Nephron (organoid): Measurements from ENCODE around the gene RNPEP.
A peak's percentile ranks its signal among the peaks of the same experiment; 100 is the strongest.

Source experiments
- H3K27ac Mint-ChIP-seq, 3 experiments: 2 replicates each; pipeline ENCODE4 v1.8.0; 2020; ENCODE audit warnings: mixed read lengths in 3 of 3, mild to moderate bottlenecking in 2 of 3, moderate library complexity in 1 of 3
- H3K27me3 Mint-ChIP-seq: 2 replicates; pipeline ENCODE4 v1.8.0; 2021; ENCODE audit warnings: low read depth, mild to moderate bottlenecking, moderate library complexity, mixed read lengths
- H3K36me3 Mint-ChIP-seq: 2 replicates; pipeline ENCODE4 v1.8.0; 2020; ENCODE audit warnings: low read depth, mixed read lengths
- H3K4me1 Mint-ChIP-seq: 2 replicates; pipeline ENCODE4 v1.8.0; 2020; ENCODE audit warnings: mixed read lengths
- H3K4me3 Mint-ChIP-seq, 3 experiments: 2 replicates each; pipeline ENCODE4 v1.8.0; 2020; ENCODE audit warnings: mild to moderate bottlenecking in 3 of 3, mixed read lengths in 3 of 3, moderate library complexity in 2 of 3
- H3K9me3 Mint-ChIP-seq: 2 replicates; pipeline ENCODE4 v1.8.0; 2020; ENCODE audit warnings: mixed read lengths
- TF ChIP-seq, protein P1 (sequence below), 3 experiments: fragments of 200-600 bp; sonication (generic); IDR thresholded peaks; one replicate each; pipeline ENCODE4 v1.5.0; 2021; ENCODE audit warnings: antibody characterized with exemption in 3 of 3; ENCODE audit not compliant: unreplicated experiment in 3 of 3

Gene RNPEP

DNA sequence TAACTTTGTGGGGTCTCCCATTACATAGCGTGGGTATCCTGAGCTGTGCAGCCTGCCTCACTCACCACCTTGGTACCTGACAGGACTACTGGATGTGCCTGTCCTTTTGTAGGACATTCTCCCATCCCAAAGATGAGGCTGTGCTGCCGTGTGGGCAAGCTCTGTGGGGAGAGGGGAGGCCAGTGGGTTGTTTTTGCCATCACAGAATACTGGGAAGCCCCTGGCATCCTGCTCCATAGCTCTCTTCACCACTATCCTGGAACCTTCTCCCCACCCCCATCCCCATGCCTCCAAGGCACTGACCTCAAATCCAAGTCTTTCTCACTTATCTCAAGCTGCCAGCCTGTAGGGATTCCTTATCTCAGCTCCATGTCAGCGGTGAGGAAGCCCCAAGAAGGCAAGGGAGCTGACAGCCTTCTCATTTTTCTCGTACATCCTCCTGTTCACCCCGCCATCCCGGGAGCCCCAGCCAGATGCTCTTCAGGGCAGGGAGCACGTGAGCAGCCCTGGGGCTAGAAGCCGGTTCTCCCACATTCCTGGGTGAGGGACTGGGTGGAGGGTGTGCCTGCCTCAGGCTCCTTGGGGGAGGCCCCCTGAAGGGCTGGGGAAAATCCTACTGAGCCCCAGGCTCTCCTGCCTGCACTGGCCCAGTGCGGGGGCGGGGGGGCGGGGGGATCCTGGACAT, 25.5 kb downstream of the RNPEP start:
- TF ChIP-seq, protein P1, sequence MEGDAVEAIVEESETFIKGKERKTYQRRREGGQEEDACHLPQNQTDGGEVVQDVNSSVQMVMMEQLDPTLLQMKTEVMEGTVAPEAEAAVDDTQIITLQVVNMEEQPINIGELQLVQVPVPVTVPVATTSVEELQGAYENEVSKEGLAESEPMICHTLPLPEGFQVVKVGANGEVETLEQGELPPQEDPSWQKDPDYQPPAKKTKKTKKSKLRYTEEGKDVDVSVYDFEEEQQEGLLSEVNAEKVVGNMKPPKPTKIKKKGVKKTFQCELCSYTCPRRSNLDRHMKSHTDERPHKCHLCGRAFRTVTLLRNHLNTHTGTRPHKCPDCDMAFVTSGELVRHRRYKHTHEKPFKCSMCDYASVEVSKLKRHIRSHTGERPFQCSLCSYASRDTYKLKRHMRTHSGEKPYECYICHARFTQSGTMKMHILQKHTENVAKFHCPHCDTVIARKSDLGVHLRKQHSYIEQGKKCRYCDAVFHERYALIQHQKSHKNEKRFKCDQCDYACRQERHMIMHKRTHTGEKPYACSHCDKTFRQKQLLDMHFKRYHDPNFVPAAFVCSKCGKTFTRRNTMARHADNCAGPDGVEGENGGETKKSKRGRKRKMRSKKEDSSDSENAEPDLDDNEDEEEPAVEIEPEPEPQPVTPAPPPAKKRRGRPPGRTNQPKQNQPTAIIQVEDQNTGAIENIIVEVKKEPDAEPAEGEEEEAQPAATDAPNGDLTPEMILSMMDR (IDR thresholded peaks at IDR 0.05; ENCODE audit: unreplicated experiment in 3 of 3) = no peak
- Mint-ChIP-seq H3K36me3 (peaks cover 38% of the 10 kb centered on the region), H3K9me3 (no peaks in the 10 kb centered on the region), H3K4me3 (peak overlapping the region in 2 of 3 experiments; percentile 26 to 38), H3K27me3 (peaks cover 4% of the 10 kb centered on the region), H3K4me1 (peaks cover 15% of the 10 kb centered on the region), H3K27ac (peak overlapping the region; percentile 71 to 98 (median 73))

DNA sequence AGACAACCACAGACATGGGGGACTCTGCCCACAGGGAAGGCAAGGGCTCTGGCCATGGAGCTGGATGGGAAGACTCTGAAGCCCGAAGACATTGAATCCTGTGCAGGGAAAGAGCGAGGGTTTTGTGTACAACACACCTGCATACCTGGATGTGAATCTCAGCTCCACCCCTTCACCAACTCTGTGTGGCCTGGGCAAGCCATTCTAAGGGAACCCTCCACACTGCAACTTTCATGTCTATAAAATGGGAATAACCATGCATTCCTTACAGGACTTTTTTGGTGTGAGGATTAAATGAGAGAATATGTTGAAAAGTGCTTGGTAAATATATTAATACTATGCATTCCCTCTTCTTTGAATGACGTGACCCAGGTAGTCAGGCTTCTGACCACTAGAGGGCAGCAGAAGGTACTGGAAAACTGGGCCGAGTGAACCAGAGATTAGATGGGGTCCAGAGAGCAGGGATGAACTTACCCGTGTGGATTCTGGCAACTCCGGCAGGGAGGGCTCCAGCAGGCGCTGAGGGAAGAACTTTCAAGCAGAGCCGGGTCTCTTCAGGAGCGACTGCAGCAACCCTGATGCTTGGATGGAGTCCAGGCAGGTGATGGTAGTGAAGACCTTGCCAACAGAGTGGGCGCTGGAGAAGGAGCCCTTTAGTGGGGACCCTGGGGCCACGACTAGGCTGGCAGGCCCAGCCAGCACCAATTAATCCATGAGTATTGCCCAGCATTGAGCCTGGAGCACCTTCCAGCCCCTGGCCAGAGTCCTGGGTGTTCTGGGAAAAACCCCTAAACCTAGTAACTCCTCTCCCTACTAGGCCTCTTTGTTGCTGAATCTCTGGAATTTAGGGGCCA, 27.1 kb downstream of the RNPEP start:
- peak overlapping the region; percentile 87 to 98 (median 89) for H3K27ac Mint-ChIP-seq
- no peaks in the 10 kb centered on the region for H3K9me3 Mint-ChIP-seq

DNA sequence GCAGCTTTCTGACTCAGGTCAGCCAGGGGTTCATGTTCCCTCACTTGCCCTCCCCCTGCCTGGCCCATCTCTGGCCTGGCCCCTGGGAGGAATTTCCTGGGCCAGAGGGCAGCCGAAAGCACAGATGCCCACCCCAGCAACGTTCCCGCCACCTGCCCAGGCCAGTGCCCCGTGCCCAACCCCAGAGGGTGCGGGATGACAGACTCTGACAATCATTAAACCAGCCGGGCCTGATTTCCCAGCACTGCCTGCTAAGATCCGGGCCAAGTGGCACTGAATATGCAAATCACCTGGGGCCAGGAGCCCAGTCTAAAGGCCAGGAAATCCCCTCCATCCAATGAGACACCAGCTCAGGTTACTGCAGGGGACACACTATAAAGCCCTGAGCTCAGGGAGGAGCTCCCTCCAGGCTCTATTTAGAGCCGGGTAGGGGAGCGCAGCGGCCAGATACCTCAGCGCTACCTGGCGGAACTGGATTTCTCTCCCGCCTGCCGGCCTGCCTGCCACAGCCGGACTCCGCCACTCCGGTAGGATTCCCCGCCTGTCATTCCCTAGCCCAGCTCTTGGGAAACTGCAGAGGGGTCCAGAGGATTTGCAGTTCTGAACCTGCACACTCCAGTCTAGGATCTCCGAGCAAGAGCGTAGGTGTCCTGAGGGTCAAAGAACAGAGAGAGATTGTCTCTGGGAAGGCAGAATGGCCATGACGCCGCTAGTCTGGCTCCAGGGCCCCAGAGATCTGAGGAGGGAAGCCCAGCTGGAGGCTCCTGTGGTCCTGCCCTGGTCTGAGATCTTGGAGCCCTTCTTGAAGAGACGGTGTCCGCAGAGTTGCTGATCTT, 27.9 kb downstream of the RNPEP start, which contains the start of gene ELF3:
TSS of gene ELF3 (plus strand) at position 408 of the 836 bp plus-strand sequence. CDS start 550 bp downstream, outside the sequence.
- no peaks in the 10 kb centered on the region for H3K9me3 Mint-ChIP-seq
- peak within 1 kb of the TSS; percentile 85 to 90 (median 87) for H3K4me3 Mint-ChIP-seq
- H3K36me3 Mint-ChIP-seq = peaks cover 15% of the 10 kb centered on the region
- peak within 1 kb of the TSS; percentile 87 to 98 (median 89) for H3K27ac Mint-ChIP-seq
- H3K27me3 Mint-ChIP-seq = peaks cover 4% of the 10 kb centered on the region
- TF ChIP-seq, protein P1 (IDR thresholded peaks at IDR 0.05; ENCODE audit: unreplicated experiment in 3 of 3) = no peak
- peaks cover 15% of the 10 kb centered on the region for H3K4me1 Mint-ChIP-seq

More for the DNA sequence above, 27.1 kb downstream of the RNPEP start:
- Mint-ChIP-seq H3K4me3 (peak overlapping the region in 2 of 3 experiments; percentile 55 to 66), H3K4me1 (peaks cover 15% of the 10 kb centered on the region), H3K27me3 (peaks cover 4% of the 10 kb centered on the region), H3K36me3 (peaks cover 22% of the 10 kb centered on the region)
- TF ChIP-seq, protein P1 (IDR thresholded peaks at IDR 0.05; ENCODE audit: unreplicated experiment in 3 of 3) = peak; percentile 80 to 88 (median 82)

DNA sequence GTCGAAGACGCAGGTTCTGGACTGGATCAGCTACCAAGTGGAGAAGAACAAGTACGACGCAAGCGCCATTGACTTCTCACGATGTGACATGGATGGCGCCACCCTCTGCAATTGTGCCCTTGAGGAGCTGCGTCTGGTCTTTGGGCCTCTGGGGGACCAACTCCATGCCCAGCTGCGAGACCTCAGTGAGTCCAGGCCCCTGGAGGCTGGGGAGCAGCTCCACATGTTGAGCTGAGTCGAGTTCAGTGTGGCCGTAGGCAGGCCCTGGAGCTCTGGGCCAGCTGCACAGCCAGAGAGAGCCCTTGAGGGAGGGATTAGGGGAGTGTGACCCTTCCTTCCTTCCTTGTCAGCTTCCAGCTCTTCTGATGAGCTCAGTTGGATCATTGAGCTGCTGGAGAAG, 29.5 kb downstream of the RNPEP start:
- Mint-ChIP-seq H3K36me3 (peaks cover 5% of the 10 kb centered on the region), H3K4me1 (peaks cover 29% of the 10 kb centered on the region), H3K9me3 (no peaks in the 10 kb centered on the region), H3K4me3 (peak overlapping the region in 2 of 3 experiments; percentile 50 to 59), H3K27me3 (peaks cover 10% of the 10 kb centered on the region), H3K27ac (no peak overlapping the region)
- TF ChIP-seq, protein P1 (IDR thresholded peaks at IDR 0.05; ENCODE audit: unreplicated experiment in 3 of 3) = no peak

DNA sequence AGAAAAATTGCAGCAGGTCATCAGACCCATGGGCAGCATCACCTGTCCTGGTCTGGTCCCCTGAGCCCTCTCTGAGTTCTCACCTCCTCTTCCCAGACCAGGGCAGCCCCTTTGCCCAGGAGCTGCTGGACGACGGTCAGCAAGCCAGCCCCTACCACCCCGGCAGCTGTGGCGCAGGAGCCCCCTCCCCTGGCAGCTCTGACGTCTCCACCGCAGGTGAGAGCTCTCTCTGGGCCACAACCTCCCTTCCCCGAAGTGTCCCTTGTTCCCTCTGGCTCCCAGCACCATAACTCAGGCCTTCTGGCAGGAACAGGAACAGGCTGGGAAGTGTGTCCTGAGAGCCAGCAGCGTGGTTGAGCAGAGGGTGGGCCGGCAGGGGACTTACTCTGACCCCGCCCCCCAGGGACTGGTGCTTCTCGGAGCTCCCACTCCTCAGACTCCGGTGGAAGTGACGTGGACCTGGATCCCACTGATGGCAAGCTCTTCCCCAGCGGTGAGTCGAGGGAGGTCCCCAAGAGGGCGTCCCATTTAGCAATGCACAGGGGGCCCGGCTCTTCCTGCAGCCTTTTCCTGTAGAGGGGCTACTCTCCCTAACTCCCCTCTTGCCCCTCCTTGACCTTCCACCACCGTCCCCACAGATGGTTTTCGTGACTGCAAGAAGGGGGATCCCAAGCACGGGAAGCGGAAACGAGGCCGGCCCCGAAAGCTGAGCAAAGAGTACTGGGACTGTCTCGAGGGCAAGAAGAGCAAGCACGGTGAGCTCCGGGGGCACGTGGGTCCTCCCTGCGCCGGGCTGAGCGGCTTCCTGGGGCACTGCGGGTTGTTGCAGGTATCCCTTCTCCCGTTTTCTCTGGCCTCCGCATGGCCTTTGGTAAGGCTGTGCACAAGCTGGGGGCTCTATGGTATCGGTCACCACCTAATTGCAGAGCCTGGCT, 30.4 kb downstream of the RNPEP start:
- H3K27ac Mint-ChIP-seq = no peak overlapping the region
- H3K36me3 Mint-ChIP-seq = no peaks in the 10 kb centered on the region
- H3K9me3 Mint-ChIP-seq = no peaks in the 10 kb centered on the region
- H3K27me3 Mint-ChIP-seq = peaks cover 10% of the 10 kb centered on the region
- TF ChIP-seq, protein P1 (IDR thresholded peaks at IDR 0.05; ENCODE audit: unreplicated experiment in 3 of 3) = no peak
- peak overlapping the region in 2 of 3 experiments; percentile 50 to 59 for H3K4me3 Mint-ChIP-seq
- H3K4me1 Mint-ChIP-seq = peaks cover 33% of the 10 kb centered on the region
